Uterus (tissue), 4 donors: ENCODE results near the gene RIIAD1. TPM values are rescaled to one million over a fixed set of nuclear protein-coding genes. Genes with fewer than 3 reads are reported as not detected.

ENCODE experiments used
- DNase-seq, 2 donors: peaks; one replicate each; pipeline ENCODE4 v3.0.0-alpha.2; 2019 to 2020
- H3K27ac ChIP-seq, 2 donors: fragments of 200-600 bp; sonication (generic); 1 replicate in 1 of 2; 2 replicates in 1 of 2; pipeline ENCODE4 v1.5.1; 2016 to 2018
- H3K27me3 ChIP-seq, 2 donors: fragments of 200-600 bp; sonication (generic); one replicate each; pipeline ENCODE4 v1.5.1; 2018 to 2019; ENCODE audit warnings: control low read depth in 1 of 2
- H3K36me3 ChIP-seq, 2 donors: fragments of 200-600 bp; sonication (generic); one replicate each; pipeline ENCODE4 v1.5.1; 2019; ENCODE audit warnings: control low read depth in 1 of 2
- H3K4me1 ChIP-seq, 2 donors: fragments of 200-600 bp; sonication (generic); one replicate each; pipeline ENCODE4 v1.5.1; 2018 to 2019; ENCODE audit warnings: control low read depth in 1 of 2
- H3K4me3 ChIP-seq, 2 donors: fragments of 200-600 bp; sonication (generic); 1 replicate in 1 of 2; 2 replicates in 1 of 2; pipeline ENCODE4 v1.5.1; 2018 to 2019; ENCODE audit warnings: mild to moderate bottlenecking in 1 of 2
- H3K9me3 ChIP-seq, 2 donors: fragments of 200-600 bp; sonication (generic); one replicate each; pipeline ENCODE4 v1.5.1; 2019; ENCODE audit warnings: control low read depth in 1 of 2
- CTCF ChIP-seq, 4 experiments: fragments of 200-600 bp in 2 of 4; fragments of 450-650 bp in 2 of 4; sonication (generic) in 2 of 4; IDR thresholded peaks; one replicate each; pipeline ENCODE4 v1.5.1; 2016 to 2019; ENCODE audit warnings: antibody characterized with exemption in 4 of 4, mild to moderate bottlenecking in 2 of 4, moderate library complexity in 1 of 4
- POLR2A ChIP-seq, 2 donors: fragments of 450-650 bp; IDR thresholded peaks; one replicate each; pipeline ENCODE4 v1.6.1; 2016; ENCODE audit warnings: antibody characterized with exemption in 2 of 2, mild to moderate bottlenecking in 1 of 2, moderate library complexity in 1 of 2
- intact Hi-C: fragments of 100-400 bp; cut with DNase I; formaldehyde crosslinking; loops from one replicate; pipeline ENCODE4 v1.15.1; 2023; ENCODE audit warnings: low total_unique reads
- total RNA-seq, 4 donors: library from RNA; depleted of rRNA in 3 of 4; stranded (reverse); fragments of >200 nt in 3 of 4; gene quantifications; one replicate each; pipeline versions ENCODE4 v1.1.0 to v1.2.4, GENCODE V29; 2014 to 2023
- donor health status: DM: yes; HTN: yes; CAD: no.

RIIAD1 gene
- total RNA-seq, 4 donors from 2014 or later, result 1.1 to 4.3 TPM; not detected in 2

GRCh38 chr1:151705753-151706463 lies 15.4 kb upstream of the RIIAD1 start:
- H3K4me1 ChIP-seq, result no peaks in the 10 kb centered on the region
- DNase-seq, result no peak
- no peaks in the 10 kb centered on the region for H3K9me3 ChIP-seq
- intact Hi-C loops, result no loop called here
- no peak overlapping the region for H3K4me3 ChIP-seq
- no peaks in the 10 kb centered on the region for H3K27me3 ChIP-seq
- TF ChIP-seq POLR2A (IDR thresholded peaks at IDR 0.05) (no peak), CTCF (IDR thresholded peaks at IDR 0.05) (no peak)
- no peaks in the 10 kb centered on the region for H3K36me3 ChIP-seq
- no peak overlapping the region for H3K27ac ChIP-seq

DNA sequence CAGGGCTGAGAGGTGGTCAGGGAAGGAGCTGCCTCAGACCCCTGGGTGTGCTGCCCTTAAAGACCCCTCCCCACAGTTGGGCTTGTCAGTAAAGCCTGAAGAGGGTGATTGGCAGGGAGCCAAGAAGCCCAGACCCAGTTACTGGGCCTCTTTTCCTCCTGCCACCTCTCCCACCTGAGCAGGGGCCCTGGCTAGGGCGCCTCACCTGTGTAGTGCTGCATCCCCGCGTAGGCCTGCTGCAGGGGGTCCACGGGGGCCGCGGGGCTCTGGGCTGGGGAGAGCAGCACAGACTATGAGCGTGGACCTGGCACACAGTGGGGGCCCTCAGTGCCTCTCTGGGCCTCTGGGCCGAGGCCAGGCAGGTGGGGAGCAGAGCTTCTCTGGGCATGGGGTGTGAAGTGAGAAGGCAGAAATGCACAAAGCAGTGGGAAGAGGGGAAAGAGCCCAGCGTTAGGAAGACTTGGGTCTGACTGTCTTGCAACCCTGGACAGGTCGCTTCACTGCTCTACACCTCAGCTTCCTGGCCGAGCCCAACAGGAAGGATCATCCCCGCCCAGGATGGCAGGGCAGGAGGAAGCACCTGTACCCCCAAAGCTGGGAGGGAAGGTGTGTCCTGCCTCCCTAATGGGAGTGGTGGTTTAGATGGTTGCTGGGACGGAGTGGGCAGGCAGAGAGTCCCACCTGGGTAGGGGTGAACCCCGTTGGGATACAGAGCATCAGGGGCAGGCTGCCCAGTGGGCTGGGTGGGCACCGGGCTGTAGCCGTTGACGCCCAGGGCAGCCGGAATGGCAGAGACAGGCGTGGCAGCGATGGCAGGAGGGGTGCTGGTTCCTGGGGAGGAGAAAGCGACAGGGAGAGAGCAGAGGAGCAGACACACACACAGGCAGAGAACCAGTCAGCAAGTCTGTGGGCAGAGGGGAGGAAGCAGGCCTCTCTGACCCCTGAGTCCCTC lies 14.6 kb upstream of the RIIAD1 start:
- Histone ChIP-seq H3K27me3 (no peaks in the 10 kb centered on the region), H3K9me3 (no peaks in the 10 kb centered on the region), H3K27ac (no peak overlapping the region), H3K36me3 (no peaks in the 10 kb centered on the region), H3K4me1 (no peaks in the 10 kb centered on the region), H3K4me3 (no peak overlapping the region)
- intact Hi-C loops, result no loop called here
- no peak for TF ChIP-seq CTCF (IDR thresholded peaks at IDR 0.05)
- TF ChIP-seq POLR2A (IDR thresholded peaks at IDR 0.05), result no peak
- no peak for DNase-seq

DNA sequence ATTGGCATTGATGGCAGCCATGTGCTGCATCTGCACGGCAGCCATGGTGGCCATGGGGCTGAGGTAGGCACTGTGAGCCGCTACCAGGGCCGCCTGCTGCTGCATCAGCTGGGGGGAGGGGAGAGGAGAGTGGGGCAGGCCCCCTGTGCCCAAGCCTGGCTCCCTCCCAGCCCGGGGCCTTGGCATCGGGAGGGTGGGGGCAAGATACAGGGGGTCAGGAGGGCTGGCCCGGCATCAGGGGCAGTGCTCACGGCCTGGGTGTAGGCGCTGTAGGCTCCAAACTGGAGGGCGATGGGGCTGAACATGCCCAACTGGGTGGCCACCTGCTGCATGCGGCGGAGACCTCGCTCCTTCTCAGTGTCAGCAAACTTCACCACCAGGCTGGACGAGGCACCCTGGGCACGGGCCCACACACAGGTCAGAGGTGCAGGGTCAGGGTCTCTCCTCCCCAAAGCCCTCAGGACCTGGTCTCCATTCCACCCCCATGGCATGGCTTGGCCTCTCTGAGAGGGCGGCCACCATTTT lies 13.7 kb upstream of the RIIAD1 start:
- no peaks in the 10 kb centered on the region for H3K9me3 ChIP-seq
- no peaks in the 10 kb centered on the region for H3K4me1 ChIP-seq
- no peaks in the 10 kb centered on the region for H3K27me3 ChIP-seq
- TF ChIP-seq POLR2A (IDR thresholded peaks at IDR 0.05) (no peak), CTCF (IDR thresholded peaks at IDR 0.05) (no peak)
- no peak for DNase-seq
- intact Hi-C loops, result no loop called here
- no peak overlapping the region for H3K4me3 ChIP-seq
- no peaks in the 10 kb centered on the region for H3K36me3 ChIP-seq
- no peak overlapping the region for H3K27ac ChIP-seq

GRCh38 chr1:151708891-151709290 lies 12.4 kb upstream of the RIIAD1 start:
- no peak for DNase-seq
- intact Hi-C loops, result no loop called here

More at GRCh38 chr1:151708891-151709290, 12.4 kb upstream of the RIIAD1 start:
- Histone ChIP-seq H3K36me3 (no peaks in the 10 kb centered on the region), H3K4me1 (no peaks in the 10 kb centered on the region), H3K27me3 (no peaks in the 10 kb centered on the region), H3K4me3 (no peak overlapping the region), H3K9me3 (no peaks in the 10 kb centered on the region), H3K27ac (no peak overlapping the region)
- TF ChIP-seq POLR2A (IDR thresholded peaks at IDR 0.05) (no peak), CTCF (IDR thresholded peaks at IDR 0.05) (no peak)
